H1 (cell line): ENCODE results near the gene ZNF512B. TPM values are rescaled to one million over a fixed set of nuclear protein-coding genes. Genes with fewer than 3 reads are reported as not detected.

Experiments
- CTCF ChIA-PET: fragments of 300-600 bp; sonication (Branson Sonifier 250); formaldehyde crosslinking; loops from one replicate; lab custom pipeline; 2021; ENCODE audit not compliant: partially characterized antibody; lab: Charles Lee
- POLR2A ChIA-PET: fragments of 300-600 bp; sonication (Branson Sonifier 250); formaldehyde crosslinking; loops from one replicate; lab custom pipeline; 2021; ENCODE audit warnings: inconsistent platforms; ENCODE audit not compliant: partially characterized antibody; lab: Charles Lee
- DNase-seq, 2 experiments: peaks; one replicate each; pipeline versions ENCODE4 v3.0.0 to v3.0.0-alpha.2; 2010 to 2022; ENCODE audit warnings: low spot score in 2 of 2, low read depth in 1 of 2, mixed read lengths in 1 of 2
- FAIRE-seq: peaks from 2 replicates; lab custom pipeline; 2011; peaks lifted over from hg19 to GRCh38; lab: Jason Lieb, UNC
- H2AFZ ChIP-seq: 2 replicates; pipeline ENCODE4 v1.8.1; 2012; ENCODE audit warnings: low read length, inconsistent platforms
- H2AK5ac ChIP-seq: 2 replicates; pipeline ENCODE4 v1.6.1; 2013; ENCODE audit warnings: low read depth, low read length
- H2BK120ac ChIP-seq: replicated peaks from 2 replicates; pipeline ENCODE3; 2013; ENCODE audit warnings: low read depth, low read length, inconsistent platforms
- H2BK12ac ChIP-seq: 2 replicates; pipeline ENCODE4 v1.6.1; 2013; ENCODE audit warnings: low read depth, low read length
- H2BK15ac ChIP-seq: 2 replicates; pipeline ENCODE4 v1.6.1; 2013; ENCODE audit warnings: low read length
- H2BK20ac ChIP-seq: 2 replicates; pipeline ENCODE4 v1.6.1; 2013; ENCODE audit warnings: low read length
- H2BK5ac ChIP-seq: 2 replicates; pipeline ENCODE4 v1.6.1; 2013; ENCODE audit warnings: low read depth, low read length
- H3K14ac ChIP-seq: 2 replicates; pipeline ENCODE4 v1.6.1; 2013; ENCODE audit warnings: inconsistent platforms; ENCODE audit not compliant: insufficient read length
- H3K18ac ChIP-seq: 2 replicates; pipeline ENCODE4 v1.6.1; 2013; ENCODE audit warnings: low read length; ENCODE audit errors: extremely low read depth
- H3K23ac ChIP-seq: 2 replicates; pipeline ENCODE4 v1.6.1; 2013; ENCODE audit warnings: inconsistent platforms; ENCODE audit not compliant: insufficient read length
- H3K23me2 ChIP-seq: 2 replicates; pipeline ENCODE4 v1.6.1; 2013; ENCODE audit warnings: low read depth, low read length
- H3K27ac ChIP-seq: 2 replicates; pipeline ENCODE4 v1.6.1; 2011; ENCODE audit warnings: low read depth, low read length, inconsistent platforms
- H3K27me3 ChIP-seq, 4 experiments: replicated peaks in 1 of 4; 1 replicate in 1 of 4; 2 replicates in 3 of 4; pipeline versions ENCODE4 v1.6.1 to v1.8.1; 2011 to 2013; ENCODE audit warnings: low read length in 3 of 4, mild to moderate bottlenecking in 3 of 4, inconsistent platforms in 2 of 4, mixed read lengths in 2 of 4, moderate library complexity in 1 of 4; ENCODE audit not compliant: control insufficient read depth in 3 of 4, insufficient read depth in 3 of 4; ENCODE audit errors: extremely low read depth in 1 of 4
- H3K36me3 ChIP-seq, 4 experiments: 2 replicates each; pipeline versions ENCODE4 v1.6.1 to v1.8.1; 2011 to 2013; ENCODE audit warnings: mild to moderate bottlenecking in 4 of 4, low read length in 3 of 4, moderate library complexity in 2 of 4, control low read depth in 1 of 4, inconsistent platforms in 1 of 4; ENCODE audit not compliant: insufficient read depth in 4 of 4, control insufficient read depth in 2 of 4
- H3K4ac ChIP-seq: replicated peaks from 2 replicates; pipeline ENCODE3; 2013; ENCODE audit warnings: low read length, low read depth, mixed read lengths, inconsistent platforms; ENCODE audit not compliant: insufficient read length
- H3K4me1 ChIP-seq, 4 experiments: replicated peaks in 1 of 4; 1 replicate in 1 of 4; 2 replicates in 3 of 4; pipeline versions ENCODE4 v1.6.1 to v1.8.1; 2011 to 2013; ENCODE audit warnings: low read length in 3 of 4, inconsistent platforms in 2 of 4, mixed read lengths in 1 of 4; ENCODE audit not compliant: insufficient read depth in 4 of 4, control insufficient read depth in 3 of 4
- H3K4me2 ChIP-seq, 2 experiments: 2 replicates each; pipeline versions ENCODE4 v1.6.1 to v1.8.1; 2011 to 2013; ENCODE audit warnings: low read depth in 2 of 2, low read length in 2 of 2, control low read depth in 1 of 2, inconsistent platforms in 1 of 2, mild to moderate bottlenecking in 1 of 2; ENCODE audit not compliant: insufficient read depth in 1 of 2
- H3K4me3 ChIP-seq, 4 experiments: fragments of 200-600, 300-600 bp in 1 of 4; sonication (generic), shearing (Covaris generic), sonication (Bioruptor Twin) in 1 of 4; 2 replicates each; pipeline versions ENCODE4 v1.5.1 to v1.8.1; 2011 to 2016; ENCODE audit warnings: low read length in 4 of 4, low read depth in 3 of 4, control low read depth in 2 of 4, inconsistent platforms in 2 of 4, mild to moderate bottlenecking in 2 of 4, mixed read lengths in 1 of 4, moderate library complexity in 1 of 4; ENCODE audit not compliant: insufficient read depth in 2 of 4; ENCODE audit errors: extremely low read depth in 1 of 4
- H3K56ac ChIP-seq: replicated peaks from 2 replicates; pipeline ENCODE3; 2013; ENCODE audit warnings: low read depth, mild to moderate bottlenecking, mixed read lengths, low read length, inconsistent platforms; ENCODE audit not compliant: insufficient read length
- H3K79me1 ChIP-seq: 2 replicates; pipeline ENCODE4 v1.6.1; 2013; ENCODE audit warnings: low read depth, low read length, control low read depth
- H3K79me2 ChIP-seq, 2 experiments: 2 replicates each; pipeline versions ENCODE4 v1.6.1 to v1.8.1; 2012 to 2013; ENCODE audit warnings: low read length in 2 of 2, mild to moderate bottlenecking in 2 of 2, inconsistent platforms in 1 of 2; ENCODE audit not compliant: insufficient read depth in 2 of 2, control insufficient read depth in 1 of 2
- H3K9ac ChIP-seq, 4 experiments: replicated peaks in 1 of 4; 1 replicate in 1 of 4; 2 replicates in 3 of 4; pipeline versions ENCODE4 v1.6.1 to v1.8.1; 2011 to 2013; ENCODE audit warnings: low read depth in 3 of 4, low read length in 3 of 4, control low read depth in 2 of 4, mild to moderate bottlenecking in 2 of 4, moderate library complexity in 2 of 4, inconsistent platforms in 1 of 4; ENCODE audit errors: extremely low read depth in 1 of 4
- H3K9me3 ChIP-seq, 2 experiments: 2 replicates each; pipeline versions ENCODE4 v1.6.1 to v1.8.1; 2012 to 2013; ENCODE audit warnings: mild to moderate bottlenecking in 2 of 2, moderate library complexity in 2 of 2, control low read depth in 1 of 2, inconsistent platforms in 1 of 2, low read depth in 1 of 2, low read length in 1 of 2, mixed read lengths in 1 of 2; ENCODE audit not compliant: insufficient read depth in 2 of 2
- H4K20me1 ChIP-seq, 2 experiments: replicated peaks in 1 of 2; 2 replicates each; pipeline versions ENCODE3 to v1.8.1; 2011 to 2013; ENCODE audit warnings: inconsistent platforms in 2 of 2, low read length in 2 of 2, mild to moderate bottlenecking in 1 of 2; ENCODE audit not compliant: insufficient read depth in 2 of 2, control insufficient read depth in 1 of 2
- H4K5ac ChIP-seq: 2 replicates; pipeline ENCODE4 v1.6.1; 2013; ENCODE audit warnings: low read length, low read depth, mixed read lengths, inconsistent platforms; ENCODE audit not compliant: insufficient read length
- H4K8ac ChIP-seq: 2 replicates; pipeline ENCODE4 v1.8.0; 2013; ENCODE audit warnings: mild to moderate bottlenecking, moderate library complexity, low read length, inconsistent platforms; ENCODE audit not compliant: insufficient read depth; ENCODE audit errors: extremely low read depth
- H4K91ac ChIP-seq: replicated peaks from 2 replicates; pipeline ENCODE3; 2013; ENCODE audit warnings: low read length, mixed read lengths, inconsistent platforms; ENCODE audit not compliant: insufficient read length
- CHD2 ChIP-seq: IDR thresholded peaks from 2 replicates; pipeline ENCODE4 v1.6.1; 2012; ENCODE audit warnings: low read length, improper control_type of control experiment
- EZH2 ChIP-seq: fragments of 200-600 bp; sonication (generic); IDR thresholded peaks from 2 replicates; pipeline ENCODE4 v1.7.1; 2012; ENCODE audit warnings: low read depth, mild to moderate bottlenecking, moderate library complexity, low read length, inconsistent platforms; ENCODE audit not compliant: severe bottlenecking
- FOSL1 ChIP-seq: IDR thresholded peaks from 2 replicates; pipeline ENCODE4 v1.6.1; 2011; ENCODE audit warnings: mild to moderate bottlenecking, low read depth, low read length, moderate library complexity; ENCODE audit not compliant: insufficient read depth
- JUN ChIP-seq: IDR thresholded peaks from 2 replicates; pipeline ENCODE4 v1.6.1; 2011; ENCODE audit warnings: low read depth, mild to moderate bottlenecking, improper control_type of control experiment, low read length
- JUND ChIP-seq: IDR thresholded peaks from 2 replicates; pipeline ENCODE4 v1.6.1; 2011; ENCODE audit warnings: mild to moderate bottlenecking, improper control_type of control experiment, low read length
- TBP ChIP-seq: IDR thresholded peaks from 2 replicates; pipeline ENCODE4 v1.6.1; 2011; ENCODE audit warnings: low read depth, low read length, improper control_type of control experiment
- TEAD4 ChIP-seq: IDR thresholded peaks from 2 replicates; pipeline ENCODE4 v1.6.1; 2012; ENCODE audit warnings: low read depth, low read length, inconsistent platforms, mixed read lengths
- YY1 ChIP-seq: IDR thresholded peaks from 2 replicates; pipeline ENCODE4 v1.6.1; 2011; ENCODE audit warnings: low read depth, mild to moderate bottlenecking, low read length
- WGBS, 2 experiments: shearing (Covaris generic) in 1 of 2; methylation state at CpG; one replicate each; pipeline versions ENCODE4 v1.1.6 to v1.1.7; 2013 to 2015; ENCODE audit warnings: low lambda C conversion rate in 2 of 2, mixed read lengths in 2 of 2, inconsistent platforms in 1 of 2, low coverage in 1 of 2, missing lambda C conversion rate in 1 of 2; ENCODE audit not compliant: insufficient replicate concordance in 2 of 2, insufficient coverage in 1 of 2, insufficient read length in 1 of 2; ENCODE audit errors: extremely low coverage in 1 of 2, missing lambda C conversion rate in 1 of 2; 5-methylcytosine and 5-hydroxymethylcytosine counted together
- polyA plus RNA-seq, 7 experiments: library from polyadenylated mRNA; depleted of rRNA in 3 of 7; stranded (reverse) in 5 of 7; unstranded in 2 of 7; fragments of >200 nt in 5 of 7; fragments of 200-250 nt in 2 of 7; gene quantifications; 1 replicate in 5 of 7; 2 replicates in 1 of 7; 4 replicates in 1 of 7; pipeline versions ENCODE4 v1.2.1 to v1.2.3, GENCODE V29; 2011 to 2013; ENCODE audit warnings: missing spikeins in 2 of 7, mixed read lengths in 2 of 7
- total RNA-seq: library from RNA; stranded (reverse); fragmentation: NEBNext Ultra II Directional; extraction: Animal tissue kit (Norgen Biotek cat#: 25700); gene quantifications from 2 replicates; pipeline ENCODE4 v1.2.1, GENCODE V29; 2021
- TF ChIP-seq, protein P1 (sequence below): IDR thresholded peaks from 2 replicates; pipeline ENCODE4 v1.6.1; 2012; ENCODE audit warnings: inconsistent platforms
- TF ChIP-seq, protein P2 (sequence below), 3 experiments: IDR thresholded peaks; 1 replicate in 2 of 3; 2 replicates in 1 of 3; pipeline versions ENCODE4 v1.5.1 to v1.6.1; 2011; ENCODE audit warnings: low read length in 3 of 3, mild to moderate bottlenecking in 3 of 3, inconsistent platforms in 2 of 3, low read depth in 1 of 3, moderate library complexity in 1 of 3; ENCODE audit not compliant: insufficient read depth in 1 of 3; ENCODE audit errors: control extremely low read depth in 1 of 3

The ZNF512B gene
- total and polyA plus RNA-seq, 2 of the 8 experiments (the other 6 are each of a cell fraction or from before 2014, with no cell fraction given), result 7.3 to 26.6 TPM

GRCh38 chr20:63945031-63945658, 24.6 kb downstream of the ZNF512B start:
- H3K79me1 ChIP-seq, result peaks cover 9% of the 10 kb centered on the region
- no peak overlapping the region for H3K18ac ChIP-seq
- no peak overlapping the region for H2BK120ac ChIP-seq
- DNase-seq, result no peak
- no peaks in the 10 kb centered on the region for H3K9me3 ChIP-seq
- no peak overlapping the region for H3K4me3 ChIP-seq
- H4K20me1 ChIP-seq, result peaks cover 30 to 48% of the 10 kb centered on the region in 2 experiments
- H3K56ac ChIP-seq, result no peak overlapping the region
- no peak overlapping the region for H2BK12ac ChIP-seq
- H3K4me1 ChIP-seq, result peaks cover 0 to 40% (median 25%) of the 10 kb centered on the region in 4 experiments; a peak in 6 of 7 replicates
- no peaks in the 10 kb centered on the region for H3K27me3 ChIP-seq
- no peak overlapping the region for H2BK20ac ChIP-seq
- H2AFZ ChIP-seq, result no peak overlapping the region
- H3K36me3 ChIP-seq, result peaks cover 3 to 21% (median 14%) of the 10 kb centered on the region in 4 experiments; a peak in 5 of 8 replicates
- WGBS, 2 experiments, result 93% methylated on average over 16 of the region's 17 CpGs; no CpG with 5 or more reads in 1 of the 2 experiments
- H3K4ac ChIP-seq, result no peak overlapping the region
- no peak overlapping the region for H2AK5ac ChIP-seq
- no peak overlapping the region for H4K8ac ChIP-seq
- FAIRE-seq, result no peak
- no peak overlapping the region for H3K4me2 ChIP-seq
- H2BK5ac ChIP-seq, result no peak overlapping the region
- H3K23ac ChIP-seq, result no peak overlapping the region
- no peak overlapping the region for H4K91ac ChIP-seq
- H3K79me2 ChIP-seq, result peaks cover 0 to 35% of the 10 kb centered on the region in 2 experiments; a peak in 1 of 4 replicates
- peaks cover 10% of the 10 kb centered on the region for H3K23me2 ChIP-seq
- no peak overlapping the region for H3K27ac ChIP-seq
- H3K9ac ChIP-seq, result no peak overlapping the region
- ChIA-PET POLR2A (interaction anchor here (7.8 kb wide), 1 partner anchor 11 kb away, joined by 68 read pairs; the partner anchor contains the start of gene UCKL1), CTCF (no interaction called here)
- no peak overlapping the region for H4K5ac ChIP-seq
- no peak overlapping the region for H3K14ac ChIP-seq
- no peak overlapping the region for H2BK15ac ChIP-seq
- TF ChIP-seq JUN, result no peak
- TF ChIP-seq FOSL1, result no peak
- no peak for TF ChIP-seq EZH2
- TF ChIP-seq, protein P1, sequence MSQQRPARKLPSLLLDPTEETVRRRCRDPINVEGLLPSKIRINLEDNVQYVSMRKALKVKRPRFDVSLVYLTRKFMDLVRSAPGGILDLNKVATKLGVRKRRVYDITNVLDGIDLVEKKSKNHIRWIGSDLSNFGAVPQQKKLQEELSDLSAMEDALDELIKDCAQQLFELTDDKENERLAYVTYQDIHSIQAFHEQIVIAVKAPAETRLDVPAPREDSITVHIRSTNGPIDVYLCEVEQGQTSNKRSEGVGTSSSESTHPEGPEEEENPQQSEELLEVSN, result no peak
- no peak for TF ChIP-seq TBP
- TF ChIP-seq, protein P2, sequence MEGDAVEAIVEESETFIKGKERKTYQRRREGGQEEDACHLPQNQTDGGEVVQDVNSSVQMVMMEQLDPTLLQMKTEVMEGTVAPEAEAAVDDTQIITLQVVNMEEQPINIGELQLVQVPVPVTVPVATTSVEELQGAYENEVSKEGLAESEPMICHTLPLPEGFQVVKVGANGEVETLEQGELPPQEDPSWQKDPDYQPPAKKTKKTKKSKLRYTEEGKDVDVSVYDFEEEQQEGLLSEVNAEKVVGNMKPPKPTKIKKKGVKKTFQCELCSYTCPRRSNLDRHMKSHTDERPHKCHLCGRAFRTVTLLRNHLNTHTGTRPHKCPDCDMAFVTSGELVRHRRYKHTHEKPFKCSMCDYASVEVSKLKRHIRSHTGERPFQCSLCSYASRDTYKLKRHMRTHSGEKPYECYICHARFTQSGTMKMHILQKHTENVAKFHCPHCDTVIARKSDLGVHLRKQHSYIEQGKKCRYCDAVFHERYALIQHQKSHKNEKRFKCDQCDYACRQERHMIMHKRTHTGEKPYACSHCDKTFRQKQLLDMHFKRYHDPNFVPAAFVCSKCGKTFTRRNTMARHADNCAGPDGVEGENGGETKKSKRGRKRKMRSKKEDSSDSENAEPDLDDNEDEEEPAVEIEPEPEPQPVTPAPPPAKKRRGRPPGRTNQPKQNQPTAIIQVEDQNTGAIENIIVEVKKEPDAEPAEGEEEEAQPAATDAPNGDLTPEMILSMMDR (IDR thresholded peaks at IDR 0.05; ENCODE audit: control extremely low read depth in 1 of 3, insufficient read depth in 1 of 3, low read depth in 1 of 3, low read length in 3 of 3), result no peak
- TF ChIP-seq YY1, result no peak
- no peak for TF ChIP-seq TEAD4
- no peak for TF ChIP-seq JUND
- TF ChIP-seq CHD2, result no peak
